Endothelial cell (in vitro differentiated cells): ENCODE results near the gene TMEM238L. TPM values are rescaled to one million over a fixed set of nuclear protein-coding genes. Genes with fewer than 3 reads are reported as not detected.

Experiments
- DNase-seq: peaks from one replicate; pipeline ENCODE4 v3.0.0; 2021; ENCODE audit warnings: low spot score
- H3K27ac Mint-ChIP-seq: one replicate; pipeline ENCODE4 v1.8.0; 2021; ENCODE audit warnings: mixed read lengths, inconsistent platforms; ENCODE audit not compliant: unreplicated experiment
- H3K27me3 Mint-ChIP-seq: one replicate; pipeline ENCODE4 v1.8.0; 2021; ENCODE audit warnings: mild to moderate bottlenecking, moderate library complexity, mixed read lengths, inconsistent platforms; ENCODE audit not compliant: unreplicated experiment
- H3K36me3 Mint-ChIP-seq: one replicate; pipeline ENCODE4 v1.8.0; 2021; ENCODE audit warnings: mild to moderate bottlenecking, low read depth, mixed read lengths, inconsistent platforms; ENCODE audit not compliant: unreplicated experiment
- H3K4me1 Mint-ChIP-seq: one replicate; pipeline ENCODE4 v1.8.0; 2021; ENCODE audit warnings: mild to moderate bottlenecking, mixed read lengths, inconsistent platforms; ENCODE audit not compliant: unreplicated experiment
- H3K4me3 Mint-ChIP-seq: one replicate; pipeline ENCODE4 v1.8.0; 2021; ENCODE audit warnings: mild to moderate bottlenecking, mixed read lengths, inconsistent platforms; ENCODE audit not compliant: unreplicated experiment
- H3K9me3 Mint-ChIP-seq: one replicate; pipeline ENCODE4 v1.8.0; 2021; ENCODE audit warnings: mixed read lengths, inconsistent platforms; ENCODE audit not compliant: unreplicated experiment
- total RNA-seq: library from RNA; stranded (reverse); fragmentation: NEBNext Ultra II Directional; extraction: Animal tissue kit (Norgen Biotek cat#: 25700); gene quantifications from one replicate; pipeline ENCODE4 v1.2.1, GENCODE V29; 2021; ENCODE audit not compliant: unreplicated experiment
- TF ChIP-seq, protein P1 (sequence below): fragments of 200-600 bp; sonication (generic); IDR thresholded peaks from one replicate; pipeline ENCODE4 v1.5.0; 2021; ENCODE audit warnings: antibody characterized with exemption; ENCODE audit not compliant: unreplicated experiment

Gene TMEM238L
- total RNA-seq, 1 donor from 2014 or later = not detected

DNA sequence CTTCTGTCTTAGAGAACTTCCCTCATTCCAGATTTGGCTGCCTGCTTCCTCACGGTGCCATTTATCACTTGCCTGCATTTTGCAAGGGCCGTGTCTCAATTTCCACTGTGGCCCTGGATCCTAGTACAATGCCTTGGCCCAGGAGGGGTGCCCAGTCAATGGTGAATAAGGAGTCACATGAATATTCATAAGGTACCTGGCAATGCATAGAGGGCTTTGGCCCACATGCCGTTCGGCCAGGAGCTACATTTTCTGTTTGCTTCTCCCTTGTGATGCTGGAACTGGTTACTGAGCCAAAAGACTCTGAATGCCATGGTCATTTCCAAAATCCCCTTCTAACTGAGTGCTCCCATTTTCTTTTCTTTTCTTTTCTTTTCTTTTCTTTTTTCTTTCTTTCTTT is 38.8 kb upstream of the TMEM238L start:
- Mint-ChIP-seq H3K9me3 (peaks cover 4% of the 10 kb centered on the region), H3K4me3 (no peak overlapping the region), H3K27me3 (peaks cover 9% of the 10 kb centered on the region), H3K36me3 (no peaks in the 10 kb centered on the region), H3K27ac (no peak overlapping the region), H3K4me1 (peaks cover 13% of the 10 kb centered on the region)
- TF ChIP-seq, protein P1, sequence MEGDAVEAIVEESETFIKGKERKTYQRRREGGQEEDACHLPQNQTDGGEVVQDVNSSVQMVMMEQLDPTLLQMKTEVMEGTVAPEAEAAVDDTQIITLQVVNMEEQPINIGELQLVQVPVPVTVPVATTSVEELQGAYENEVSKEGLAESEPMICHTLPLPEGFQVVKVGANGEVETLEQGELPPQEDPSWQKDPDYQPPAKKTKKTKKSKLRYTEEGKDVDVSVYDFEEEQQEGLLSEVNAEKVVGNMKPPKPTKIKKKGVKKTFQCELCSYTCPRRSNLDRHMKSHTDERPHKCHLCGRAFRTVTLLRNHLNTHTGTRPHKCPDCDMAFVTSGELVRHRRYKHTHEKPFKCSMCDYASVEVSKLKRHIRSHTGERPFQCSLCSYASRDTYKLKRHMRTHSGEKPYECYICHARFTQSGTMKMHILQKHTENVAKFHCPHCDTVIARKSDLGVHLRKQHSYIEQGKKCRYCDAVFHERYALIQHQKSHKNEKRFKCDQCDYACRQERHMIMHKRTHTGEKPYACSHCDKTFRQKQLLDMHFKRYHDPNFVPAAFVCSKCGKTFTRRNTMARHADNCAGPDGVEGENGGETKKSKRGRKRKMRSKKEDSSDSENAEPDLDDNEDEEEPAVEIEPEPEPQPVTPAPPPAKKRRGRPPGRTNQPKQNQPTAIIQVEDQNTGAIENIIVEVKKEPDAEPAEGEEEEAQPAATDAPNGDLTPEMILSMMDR = no peak
- no peak for DNase-seq

DNA sequence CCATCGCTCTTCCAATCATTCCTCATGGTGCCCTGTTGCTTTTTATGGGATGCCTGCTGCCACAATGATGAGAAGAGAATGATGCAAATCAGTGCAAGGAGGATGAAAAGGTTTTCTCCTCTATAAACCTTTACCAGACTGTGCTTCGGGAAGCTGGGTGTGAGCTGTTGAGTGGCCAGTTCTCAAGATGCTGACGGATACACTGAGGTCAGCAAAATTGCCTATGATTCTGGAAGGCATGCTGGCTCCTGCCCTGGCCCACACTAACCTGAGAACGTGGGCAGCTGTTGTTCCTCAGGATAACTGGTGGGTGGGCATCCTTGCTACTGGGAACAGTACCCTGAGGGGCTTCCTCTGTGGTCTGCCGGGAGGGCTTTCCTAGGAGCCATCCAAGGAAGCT is 34.8 kb upstream of the TMEM238L start:
- no peaks in the 10 kb centered on the region for H3K36me3 Mint-ChIP-seq
- no peak overlapping the region for H3K27ac Mint-ChIP-seq
- DNase-seq = no peak
- H3K27me3 Mint-ChIP-seq = peaks cover 5% of the 10 kb centered on the region
- no peak overlapping the region for H3K4me3 Mint-ChIP-seq
- TF ChIP-seq, protein P1 = no peak
- peaks cover 4% of the 10 kb centered on the region for H3K4me1 Mint-ChIP-seq
- H3K9me3 Mint-ChIP-seq = no peaks in the 10 kb centered on the region

DNA sequence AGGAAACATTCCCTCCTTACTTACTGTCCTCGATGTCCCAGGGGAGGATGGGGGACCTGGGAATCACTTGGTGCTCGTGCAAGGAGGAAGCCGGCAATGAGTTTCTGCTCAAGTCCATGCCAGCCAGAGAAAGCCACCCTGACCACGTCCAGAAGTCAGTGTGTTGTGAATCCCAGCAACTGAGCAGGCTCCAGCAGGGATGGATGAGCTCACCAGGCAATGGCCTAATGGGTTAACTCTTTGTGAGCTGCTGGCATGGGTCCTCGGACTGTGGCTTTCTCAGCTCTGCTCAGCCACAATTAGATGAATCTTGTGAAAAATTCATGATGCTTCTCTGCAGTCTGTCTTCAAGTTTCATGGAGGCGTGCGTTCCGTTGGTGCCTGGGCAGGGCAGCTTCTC is 34.0 kb upstream of the TMEM238L start, which contains the start of gene PIRT:
TSS of gene PIRT (minus strand) at position 167 of the 400 bp plus-strand sequence. CDS start 12,442 bp downstream, outside the sequence.
- TF ChIP-seq, protein P1 = no peak
- no peak within 1 kb of the TSS for H3K4me3 Mint-ChIP-seq
- H3K36me3 Mint-ChIP-seq = no peaks in the 10 kb centered on the region
- no peak within 1 kb of the TSS for H3K27ac Mint-ChIP-seq
- peaks cover 5% of the 10 kb centered on the region for H3K27me3 Mint-ChIP-seq
- no peaks in the 10 kb centered on the region for H3K9me3 Mint-ChIP-seq
- DNase-seq = no peak
- no peaks in the 10 kb centered on the region for H3K4me1 Mint-ChIP-seq

DNA sequence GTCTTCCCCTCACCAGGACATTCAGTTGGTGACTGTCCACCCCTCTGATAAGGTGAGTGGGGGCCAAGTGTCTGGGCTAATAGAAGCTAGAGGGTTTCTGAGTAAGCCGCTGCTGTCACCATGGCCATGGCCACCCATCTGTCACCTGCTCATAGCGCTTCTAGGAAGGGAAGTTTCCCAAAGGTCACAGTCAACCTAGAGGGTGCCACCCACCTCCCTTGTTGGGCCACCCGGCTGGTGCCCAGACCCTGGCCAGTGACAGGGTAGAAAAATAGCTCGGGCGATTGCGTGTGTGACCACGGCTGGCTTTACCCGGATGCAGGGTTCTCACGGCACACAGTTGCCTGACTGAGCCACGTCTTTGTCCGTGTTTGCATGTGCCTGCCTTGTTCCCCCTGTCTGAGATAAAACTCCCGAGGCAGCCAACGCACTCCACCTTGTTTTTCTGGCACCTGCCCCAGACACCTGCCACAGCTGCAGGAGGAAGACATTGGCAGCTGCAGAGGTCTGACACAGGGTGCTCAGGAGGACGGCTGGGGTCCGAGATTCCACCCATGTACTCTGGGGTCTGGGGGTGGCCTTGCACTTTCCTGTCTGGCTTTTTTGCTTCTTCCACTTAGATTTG is 33.2 kb upstream of the TMEM238L start:
- Mint-ChIP-seq H3K4me1 (no peaks in the 10 kb centered on the region), H3K4me3 (no peak overlapping the region), H3K36me3 (no peaks in the 10 kb centered on the region), H3K9me3 (no peaks in the 10 kb centered on the region), H3K27ac (no peak overlapping the region), H3K27me3 (peaks cover 5% of the 10 kb centered on the region)
- no peak for DNase-seq
- TF ChIP-seq, protein P1 = no peak

DNA sequence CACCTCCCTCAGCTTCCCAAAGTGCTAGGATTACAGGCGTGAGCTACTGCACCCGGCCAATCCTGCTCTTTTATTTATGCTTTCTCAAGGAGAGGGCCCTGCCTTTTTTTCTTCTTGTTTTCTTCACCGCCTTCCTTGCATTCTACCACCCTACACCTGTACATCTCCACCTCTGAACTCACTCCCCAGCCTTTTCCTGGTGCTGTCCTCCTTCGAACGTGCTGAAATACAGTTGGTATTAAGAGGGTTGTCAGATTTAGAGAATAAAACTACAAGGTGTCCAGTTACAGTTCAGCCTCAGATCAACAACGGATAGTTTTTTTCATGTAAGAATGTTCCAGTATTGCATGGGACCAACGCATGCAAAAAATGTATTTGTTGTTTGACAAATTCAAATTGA is 32.2 kb upstream of the TMEM238L start:
- H3K4me3 Mint-ChIP-seq = no peak overlapping the region
- H3K9me3 Mint-ChIP-seq = no peaks in the 10 kb centered on the region
- no peak overlapping the region for H3K27ac Mint-ChIP-seq
- H3K4me1 Mint-ChIP-seq = no peaks in the 10 kb centered on the region
- H3K36me3 Mint-ChIP-seq = no peaks in the 10 kb centered on the region
- TF ChIP-seq, protein P1 = no peak
- no peak for DNase-seq
- peaks cover 5% of the 10 kb centered on the region for H3K27me3 Mint-ChIP-seq
